GM12873 (cell line): ENCODE data around the gene VRK1.

Experiments used
- TF ChIP-seq, protein P1 (sequence below): IDR thresholded peaks from 2 replicates; pipeline ENCODE4 v1.5.1; 2012; ENCODE audit warnings: low read depth, mild to moderate bottlenecking, moderate library complexity, low read length, control low read depth; ENCODE audit not compliant: insufficient read depth; ENCODE audit errors: missing control alignments

VRK1 gene

DNA sequence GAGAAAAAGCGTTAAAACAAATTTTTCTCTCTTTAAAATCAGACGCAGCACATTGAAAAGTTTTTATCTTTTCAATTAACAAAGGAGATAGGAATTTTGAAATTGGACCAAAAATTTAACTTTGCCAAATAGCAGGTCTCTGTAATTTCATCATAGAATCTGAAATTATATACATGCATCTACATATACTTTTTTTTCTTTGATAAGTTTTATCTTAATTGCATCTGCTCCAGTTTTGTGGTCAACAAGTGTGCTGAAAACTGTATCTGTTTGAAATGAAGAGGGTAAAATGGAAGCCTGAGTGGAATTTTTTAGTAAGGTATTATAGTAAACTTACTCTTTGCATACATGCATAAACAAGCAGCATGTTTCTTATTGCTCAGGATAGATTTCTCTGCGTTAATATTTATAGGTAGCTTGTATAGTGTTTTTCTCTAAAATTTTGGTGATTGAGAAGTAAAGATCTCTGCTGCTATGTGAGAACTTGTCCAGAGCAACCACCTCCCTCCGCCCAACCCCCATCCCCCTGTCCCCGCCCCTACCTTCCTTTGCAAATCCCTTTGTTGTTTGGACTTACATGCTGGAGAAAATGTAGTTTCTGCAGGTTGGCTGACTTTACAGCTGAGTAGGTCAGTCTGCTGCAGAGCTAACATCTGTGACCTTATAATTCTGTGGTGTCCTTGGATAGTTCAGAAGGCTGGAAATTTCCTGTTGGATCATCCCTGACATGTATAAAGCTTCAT lies 64.6 kb downstream of the VRK1 start:
- TF ChIP-seq, protein P1, sequence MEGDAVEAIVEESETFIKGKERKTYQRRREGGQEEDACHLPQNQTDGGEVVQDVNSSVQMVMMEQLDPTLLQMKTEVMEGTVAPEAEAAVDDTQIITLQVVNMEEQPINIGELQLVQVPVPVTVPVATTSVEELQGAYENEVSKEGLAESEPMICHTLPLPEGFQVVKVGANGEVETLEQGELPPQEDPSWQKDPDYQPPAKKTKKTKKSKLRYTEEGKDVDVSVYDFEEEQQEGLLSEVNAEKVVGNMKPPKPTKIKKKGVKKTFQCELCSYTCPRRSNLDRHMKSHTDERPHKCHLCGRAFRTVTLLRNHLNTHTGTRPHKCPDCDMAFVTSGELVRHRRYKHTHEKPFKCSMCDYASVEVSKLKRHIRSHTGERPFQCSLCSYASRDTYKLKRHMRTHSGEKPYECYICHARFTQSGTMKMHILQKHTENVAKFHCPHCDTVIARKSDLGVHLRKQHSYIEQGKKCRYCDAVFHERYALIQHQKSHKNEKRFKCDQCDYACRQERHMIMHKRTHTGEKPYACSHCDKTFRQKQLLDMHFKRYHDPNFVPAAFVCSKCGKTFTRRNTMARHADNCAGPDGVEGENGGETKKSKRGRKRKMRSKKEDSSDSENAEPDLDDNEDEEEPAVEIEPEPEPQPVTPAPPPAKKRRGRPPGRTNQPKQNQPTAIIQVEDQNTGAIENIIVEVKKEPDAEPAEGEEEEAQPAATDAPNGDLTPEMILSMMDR: no peak

DNA sequence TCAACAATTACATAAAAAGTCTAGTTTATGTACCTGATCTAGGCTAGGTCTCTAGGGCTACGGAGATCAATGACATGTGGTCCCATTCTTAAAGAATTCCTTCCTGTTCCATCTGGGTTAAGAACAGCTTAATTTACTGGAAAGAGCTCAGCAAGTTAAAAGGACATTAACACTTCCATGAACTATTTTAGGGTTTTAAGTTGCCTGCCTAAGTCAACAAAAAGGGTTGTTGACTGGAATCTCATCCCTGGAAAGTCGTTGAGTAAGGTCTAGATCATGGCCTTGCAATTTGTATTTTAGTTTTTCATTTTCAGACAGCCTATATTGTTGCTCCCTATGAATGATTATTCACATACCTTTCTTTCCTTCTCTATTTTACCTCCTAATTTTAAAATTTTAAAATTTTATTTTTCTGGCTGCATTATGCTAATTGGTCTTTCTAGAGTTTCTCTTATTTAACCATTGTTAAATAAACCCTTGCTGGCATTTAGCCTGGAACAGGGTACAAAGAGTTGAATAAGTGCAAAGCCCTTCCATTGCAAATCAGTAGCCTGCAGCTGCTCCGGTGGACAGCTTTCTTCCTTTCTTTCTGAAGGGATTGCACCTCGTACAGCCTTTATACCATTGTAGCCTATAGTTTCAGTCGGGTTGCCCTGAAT lies 66.3 kb downstream of the VRK1 start:
- TF ChIP-seq, protein P1: no peak

DNA sequence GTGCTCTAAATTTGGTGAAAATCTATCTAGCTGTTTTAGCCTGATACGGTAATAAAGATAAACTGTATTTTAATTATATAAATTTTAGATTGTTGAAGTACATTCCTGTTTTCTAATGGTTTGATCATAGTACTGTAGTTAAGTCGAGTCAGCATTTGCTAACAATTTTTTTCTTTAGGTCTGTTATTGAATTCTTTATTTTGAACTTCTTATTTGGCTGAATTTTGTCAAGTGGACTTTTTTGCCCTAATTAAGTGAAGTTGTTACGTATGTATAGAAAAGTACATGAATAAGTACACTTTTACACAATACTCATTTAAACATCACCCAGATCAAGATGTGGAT lies 66.8 kb downstream of the VRK1 start:
- TF ChIP-seq, protein P1: no peak

DNA sequence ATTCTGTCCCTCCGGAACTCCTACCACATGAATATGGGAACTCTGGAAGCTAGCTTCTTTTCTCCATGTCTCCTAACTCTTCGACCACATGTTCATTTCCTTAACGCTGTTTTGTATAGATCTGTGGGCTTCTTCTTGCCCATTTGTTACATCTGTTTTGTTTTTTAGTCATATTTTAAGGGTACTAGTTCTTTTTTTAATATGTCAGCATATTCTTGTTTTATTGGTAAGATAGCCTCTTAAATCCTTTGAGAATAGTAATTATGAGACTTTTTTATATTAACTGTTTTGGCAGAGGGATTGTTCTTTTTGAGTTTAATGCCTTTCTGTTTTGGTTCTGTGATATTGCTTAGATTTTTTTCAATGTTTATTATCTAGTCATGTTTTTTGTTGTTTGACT lies 70.5 kb downstream of the VRK1 start:
- TF ChIP-seq, protein P1: no peak

DNA sequence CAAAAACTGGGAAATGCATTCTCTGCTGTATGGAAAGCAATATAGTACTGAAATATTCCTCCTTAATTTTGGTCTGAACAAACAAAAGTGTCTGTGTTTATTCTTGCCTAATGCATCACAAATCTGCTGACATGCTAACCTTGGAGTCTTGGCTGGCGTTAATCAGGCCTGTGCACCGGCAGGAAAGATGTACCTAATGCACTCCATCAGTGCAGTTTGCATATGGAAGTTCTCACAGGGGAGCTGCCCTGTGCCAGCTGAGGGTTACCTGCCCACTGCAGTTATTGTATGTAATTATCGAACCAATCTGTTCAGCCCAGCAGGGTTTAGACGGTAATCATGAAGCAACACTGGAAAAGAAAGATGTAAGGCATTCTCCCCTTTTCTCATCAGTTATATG lies 76.9 kb downstream of the VRK1 start:
- TF ChIP-seq, protein P1: no peak

DNA sequence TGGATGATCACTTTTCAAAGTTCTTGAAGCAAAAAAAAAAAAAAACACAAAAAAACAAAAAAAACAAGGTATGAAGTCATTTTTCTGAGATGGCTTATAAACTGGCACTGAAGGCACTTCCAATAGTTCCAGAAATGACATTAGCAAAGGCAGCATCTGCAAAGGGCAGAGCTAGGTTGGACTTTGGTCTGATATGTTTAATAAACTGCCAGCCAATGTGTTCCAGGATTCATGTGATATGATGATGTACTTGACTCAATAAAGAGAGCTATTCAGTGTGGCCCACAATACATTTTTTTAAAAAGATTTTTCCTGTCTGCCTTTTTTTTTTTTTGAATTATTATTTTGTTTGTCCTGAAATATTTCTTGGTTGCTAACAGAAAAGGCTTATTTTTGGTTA lies 79.6 kb downstream of the VRK1 start:
- TF ChIP-seq, protein P1: no peak

DNA sequence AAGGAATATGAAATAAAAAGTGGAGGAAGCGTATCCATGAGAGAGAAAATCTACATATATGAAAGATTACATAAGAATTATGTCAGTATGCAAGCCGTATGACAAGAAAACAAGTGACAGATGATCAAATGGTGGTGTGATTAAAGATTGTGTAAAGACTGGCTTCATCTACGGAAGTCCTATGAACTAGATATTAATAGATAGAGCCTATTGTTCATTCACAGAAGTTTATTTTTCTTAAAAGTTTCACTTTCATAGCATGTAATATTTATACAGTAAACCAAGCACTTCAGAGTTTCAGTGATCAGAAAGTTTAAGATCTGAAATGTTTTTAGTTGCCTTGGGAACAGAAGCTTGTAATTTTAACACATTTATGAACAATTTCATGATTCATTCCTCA lies 84.5 kb downstream of the VRK1 start:
- TF ChIP-seq, protein P1: no peak
